ENCODE data around the gene NEDD4L. TPM values are rescaled to one million over a fixed set of nuclear protein-coding genes. Genes with fewer than 3 reads are reported as not detected.

The NEDD4L gene
- total RNA-seq, 1 donor from 2014 or later = 209 TPM

- Mint-ChIP-seq H3K36me3 (ENCODE audit: unreplicated experiment) (no peaks in the 10 kb centered on the region), H3K9me3 (ENCODE audit: unreplicated experiment) (peaks cover 6% of the 10 kb centered on the region), H3K4me1 (ENCODE audit: low read depth, unreplicated experiment) (peaks cover 71% of the 10 kb centered on the region), H3K27ac (ENCODE audit: unreplicated experiment) (peak overlapping the region; percentile 80), H3K27me3 (ENCODE audit: unreplicated experiment) (peaks cover 4% of the 10 kb centered on the region), H3K4me3 (ENCODE audit: unreplicated experiment) (peak overlapping the region; percentile 54)
- no peak for DNase-seq
- TF ChIP-seq, protein P1, sequence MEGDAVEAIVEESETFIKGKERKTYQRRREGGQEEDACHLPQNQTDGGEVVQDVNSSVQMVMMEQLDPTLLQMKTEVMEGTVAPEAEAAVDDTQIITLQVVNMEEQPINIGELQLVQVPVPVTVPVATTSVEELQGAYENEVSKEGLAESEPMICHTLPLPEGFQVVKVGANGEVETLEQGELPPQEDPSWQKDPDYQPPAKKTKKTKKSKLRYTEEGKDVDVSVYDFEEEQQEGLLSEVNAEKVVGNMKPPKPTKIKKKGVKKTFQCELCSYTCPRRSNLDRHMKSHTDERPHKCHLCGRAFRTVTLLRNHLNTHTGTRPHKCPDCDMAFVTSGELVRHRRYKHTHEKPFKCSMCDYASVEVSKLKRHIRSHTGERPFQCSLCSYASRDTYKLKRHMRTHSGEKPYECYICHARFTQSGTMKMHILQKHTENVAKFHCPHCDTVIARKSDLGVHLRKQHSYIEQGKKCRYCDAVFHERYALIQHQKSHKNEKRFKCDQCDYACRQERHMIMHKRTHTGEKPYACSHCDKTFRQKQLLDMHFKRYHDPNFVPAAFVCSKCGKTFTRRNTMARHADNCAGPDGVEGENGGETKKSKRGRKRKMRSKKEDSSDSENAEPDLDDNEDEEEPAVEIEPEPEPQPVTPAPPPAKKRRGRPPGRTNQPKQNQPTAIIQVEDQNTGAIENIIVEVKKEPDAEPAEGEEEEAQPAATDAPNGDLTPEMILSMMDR (IDR thresholded peaks at IDR 0.05; ENCODE audit: partially characterized antibody, unreplicated experiment) = no peak
These were observed 51.6 kb downstream of the NEDD4L start for GRCh38 chr18:58095655-58096054.

- Mint-ChIP-seq H3K4me3 (ENCODE audit: unreplicated experiment) (no peak overlapping the region), H3K27ac (ENCODE audit: unreplicated experiment) (no peak overlapping the region), H3K9me3 (ENCODE audit: unreplicated experiment) (peaks cover 8% of the 10 kb centered on the region), H3K4me1 (ENCODE audit: low read depth, unreplicated experiment) (peaks cover 72% of the 10 kb centered on the region), H3K36me3 (ENCODE audit: unreplicated experiment) (no peaks in the 10 kb centered on the region), H3K27me3 (ENCODE audit: unreplicated experiment) (peaks cover 7% of the 10 kb centered on the region)
- TF ChIP-seq, protein P1 (IDR thresholded peaks at IDR 0.05; ENCODE audit: partially characterized antibody, unreplicated experiment) = no peak
- no peak for DNase-seq
These were observed 52.6 kb downstream of the NEDD4L start for GRCh38 chr18:58096658-58097057.

DNA sequence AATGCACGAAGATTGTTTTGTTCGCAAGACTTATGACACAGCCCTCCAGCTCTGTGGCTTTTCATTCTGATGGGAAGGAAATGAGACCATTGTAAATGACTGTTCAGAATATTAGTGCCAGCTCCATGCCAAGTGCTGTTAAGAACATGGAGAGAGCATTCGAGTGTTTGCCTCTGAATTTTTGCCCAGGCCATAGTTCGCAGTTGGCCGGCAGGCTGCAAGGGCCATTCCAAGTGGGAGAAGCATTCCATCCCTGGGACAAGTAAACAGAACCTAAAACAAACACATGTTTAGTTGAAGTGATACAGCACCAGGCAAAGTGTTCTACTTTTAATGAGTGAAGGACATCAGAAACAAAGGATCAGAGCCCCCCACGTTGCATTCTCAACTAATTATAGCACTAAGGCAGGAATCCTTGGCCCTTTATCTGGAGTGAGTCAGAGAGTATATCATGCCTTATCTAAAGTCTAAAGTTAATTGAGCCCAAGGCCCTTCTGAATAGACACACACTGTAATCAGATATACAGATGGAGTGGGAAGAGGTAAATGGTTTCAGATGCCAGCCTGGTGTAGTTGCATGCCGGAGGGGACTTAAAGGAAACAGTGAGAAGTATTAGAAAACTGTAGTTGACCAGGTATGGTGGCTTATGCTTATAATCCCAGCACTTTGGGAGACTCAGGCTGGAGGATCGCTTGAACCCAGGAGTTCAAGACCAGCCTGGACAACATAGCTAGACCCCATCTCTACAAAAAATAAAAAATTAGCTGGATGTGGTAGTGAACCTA lies 53.3 kb downstream of the NEDD4L start:
- H3K27ac Mint-ChIP-seq (ENCODE audit: unreplicated experiment) = no peak overlapping the region
- peaks cover 72% of the 10 kb centered on the region for H3K4me1 Mint-ChIP-seq (ENCODE audit: low read depth, unreplicated experiment)
- no peak for DNase-seq
- H3K9me3 Mint-ChIP-seq (ENCODE audit: unreplicated experiment) = peaks cover 11% of the 10 kb centered on the region
- H3K27me3 Mint-ChIP-seq (ENCODE audit: unreplicated experiment) = peaks cover 5% of the 10 kb centered on the region
- H3K36me3 Mint-ChIP-seq (ENCODE audit: unreplicated experiment) = no peaks in the 10 kb centered on the region
- TF ChIP-seq, protein P1 (IDR thresholded peaks at IDR 0.05; ENCODE audit: partially characterized antibody, unreplicated experiment) = no peak
- H3K4me3 Mint-ChIP-seq (ENCODE audit: unreplicated experiment) = no peak overlapping the region

GRCh38 chr18:58097907-58098166 lies 53.8 kb downstream of the NEDD4L start:
- Mint-ChIP-seq H3K36me3 (ENCODE audit: unreplicated experiment) (no peaks in the 10 kb centered on the region), H3K9me3 (ENCODE audit: unreplicated experiment) (peaks cover 12% of the 10 kb centered on the region), H3K4me1 (ENCODE audit: low read depth, unreplicated experiment) (peaks cover 69% of the 10 kb centered on the region), H3K27ac (ENCODE audit: unreplicated experiment) (no peak overlapping the region), H3K27me3 (ENCODE audit: unreplicated experiment) (peaks cover 5% of the 10 kb centered on the region), H3K4me3 (ENCODE audit: unreplicated experiment) (no peak overlapping the region)
- no peak for DNase-seq
- TF ChIP-seq, protein P1 (IDR thresholded peaks at IDR 0.05; ENCODE audit: partially characterized antibody, unreplicated experiment) = no peak

DNA sequence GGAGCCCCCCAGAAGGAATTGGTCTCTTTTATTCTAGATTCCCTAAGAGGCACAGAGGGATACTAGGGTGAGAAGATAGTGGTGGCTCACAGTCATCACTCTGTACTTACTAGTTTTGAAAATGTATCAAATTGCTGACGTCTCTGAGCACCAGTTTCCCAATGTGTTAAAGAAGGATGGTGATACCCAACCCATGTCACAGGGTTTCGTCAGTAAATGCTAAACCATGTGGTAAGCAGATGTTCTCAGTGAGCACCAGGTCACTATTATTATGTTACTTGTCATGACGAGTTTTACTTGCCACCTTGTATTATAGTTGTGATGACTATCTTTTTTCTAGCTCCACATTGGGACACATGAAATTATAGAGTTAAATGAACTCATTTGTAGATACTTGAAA lies 54.7 kb downstream of the NEDD4L start:
- TF ChIP-seq, protein P1 (IDR thresholded peaks at IDR 0.05; ENCODE audit: partially characterized antibody, unreplicated experiment) = no peak

More for the DNA sequence above, 54.7 kb downstream of the NEDD4L start:
- no peak for DNase-seq
- Mint-ChIP-seq H3K27ac (ENCODE audit: unreplicated experiment) (peak overlapping the region; percentile 76), H3K27me3 (ENCODE audit: unreplicated experiment) (peaks cover 5% of the 10 kb centered on the region), H3K36me3 (ENCODE audit: unreplicated experiment) (no peaks in the 10 kb centered on the region), H3K4me1 (ENCODE audit: low read depth, unreplicated experiment) (peaks cover 68% of the 10 kb centered on the region), H3K4me3 (ENCODE audit: unreplicated experiment) (no peak overlapping the region), H3K9me3 (ENCODE audit: unreplicated experiment) (peaks cover 12% of the 10 kb centered on the region)
